Panc1 (cell line): ENCODE measurements around the gene ZHX3. TPM values are rescaled to one million over a fixed set of nuclear protein-coding genes. Genes with fewer than 3 reads are reported as not detected.

ENCODE experiments used
- ATAC-seq: fragments of 200-7000 bp; cut with Tn5 transposase; 2 replicates; pipeline ENCODE4 v1.9.1; 2020; ENCODE audit warnings: mild to moderate bottlenecking, moderate library complexity
- BruUV-seq: library from RNA; stranded (reverse); fragments of 400-500 nt; replicated peaks from 2 replicates; lab custom pipeline; 2021; lab: Mats Ljungman, UMichigan
- CTCF ChIA-PET: fragments of 300-600 bp; sonication (Branson Sonifier 250); formaldehyde crosslinking; loops from one replicate; lab custom pipeline; 2022; ENCODE audit warnings: antibody characterized with exemption; lab: Charles Lee
- POLR2A ChIA-PET: fragments of 300-600 bp; sonication (Branson Sonifier 250); formaldehyde crosslinking; loops from one replicate; lab custom pipeline; 2022; ENCODE audit warnings: antibody characterized with exemption; lab: Charles Lee
- DNase-seq: peaks from one replicate; pipeline ENCODE4 v3.0.0-alpha.2; 2010; ENCODE audit warnings: low read depth, low spot score
- H3K27ac ChIP-seq: 2 replicates; pipeline ENCODE4 v1.5.1; 2011; ENCODE audit warnings: mild to moderate bottlenecking, low read length, inconsistent platforms
- H3K27me3 ChIP-seq: fragments of 200-500 bp; sonication (Bioruptor generic); 2 replicates; pipeline ENCODE4 v1.6.0; 2014; ENCODE audit warnings: low read length, inconsistent platforms; ENCODE audit not compliant: control insufficient read depth, insufficient read depth
- H3K36me3 ChIP-seq: fragments of 200-500 bp; sonication (Bioruptor generic); 2 replicates; pipeline ENCODE4 v1.5.1; 2014; ENCODE audit warnings: inconsistent platforms, mild to moderate bottlenecking, low read length, moderate library complexity; ENCODE audit not compliant: control insufficient read depth, insufficient read depth
- H3K4me1 ChIP-seq: 2 replicates; pipeline ENCODE4 v1.5.1; 2011; ENCODE audit warnings: inconsistent platforms, mild to moderate bottlenecking, low read length, moderate library complexity; ENCODE audit not compliant: control insufficient read depth, insufficient read depth
- H3K4me3 ChIP-seq, 2 experiments: 2 replicates each; pipeline ENCODE4 v1.5.1; 2011 to 2012; ENCODE audit warnings: low read depth in 2 of 2, low read length in 2 of 2, mild to moderate bottlenecking in 2 of 2, inconsistent platforms in 1 of 2, moderate library complexity in 1 of 2
- H3K9me3 ChIP-seq: fragments of 200-500 bp; sonication (Bioruptor generic); 2 replicates; pipeline ENCODE4 v1.5.1; 2014; ENCODE audit warnings: low read depth, mild to moderate bottlenecking, inconsistent platforms, low read length, moderate library complexity; ENCODE audit not compliant: control insufficient read depth, insufficient read depth
- POLR2AphosphoS5 ChIP-seq: IDR thresholded peaks from 2 replicates; pipeline ENCODE4 v1.6.1; 2012; ENCODE audit warnings: mild to moderate bottlenecking, low read depth, low read length, moderate library complexity
- REST ChIP-seq, 2 experiments: IDR thresholded peaks; 2 replicates each; pipeline ENCODE4 v1.6.1; 2011 to 2012; ENCODE audit warnings: low read depth in 2 of 2, control low read depth in 1 of 2, low read length in 1 of 2, mild to moderate bottlenecking in 1 of 2, moderate library complexity in 1 of 2; ENCODE audit not compliant: insufficient read depth in 1 of 2
- SIN3A ChIP-seq: IDR thresholded peaks from 2 replicates; pipeline ENCODE4 v1.6.1; 2012; ENCODE audit warnings: low read depth, mild to moderate bottlenecking, low read length, moderate library complexity, borderline replicate concordance; ENCODE audit not compliant: insufficient read depth
- TCF7L2 ChIP-seq: IDR thresholded peaks from 2 replicates; pipeline ENCODE4 v1.6.1; 2011; ENCODE audit warnings: mild to moderate bottlenecking, low read depth, low read length, inconsistent platforms
- in situ Hi-C: cut with HindIII; loops from 2 replicates; pipeline ENCODE4 v1.10.0; 2016; ENCODE audit warnings: low sequenced_read_pairs, low pct_unique_long_range_greater_than_20kb
- intact Hi-C: fragments of 100-400 bp; cut with micrococcal nuclease; formaldehyde crosslinking; loops from one replicate; pipeline ENCODE4 v1.10.0; 2022; ENCODE audit not compliant: unreplicated experiment
- total RNA-seq: library from RNA; stranded (reverse); gene quantifications from one replicate; pipeline ENCODE4 v1.2.1, GENCODE V29; 2021; ENCODE audit not compliant: unreplicated experiment
- TF ChIP-seq, protein P1 (sequence below): fragments of 450-650 bp; IDR thresholded peaks from 2 replicates; pipeline ENCODE4 v1.5.1; 2017; ENCODE audit warnings: mild to moderate bottlenecking

Gene ZHX3
- total RNA-seq, 1 experiment from 2014 or later = 19.8 TPM

DNA sequence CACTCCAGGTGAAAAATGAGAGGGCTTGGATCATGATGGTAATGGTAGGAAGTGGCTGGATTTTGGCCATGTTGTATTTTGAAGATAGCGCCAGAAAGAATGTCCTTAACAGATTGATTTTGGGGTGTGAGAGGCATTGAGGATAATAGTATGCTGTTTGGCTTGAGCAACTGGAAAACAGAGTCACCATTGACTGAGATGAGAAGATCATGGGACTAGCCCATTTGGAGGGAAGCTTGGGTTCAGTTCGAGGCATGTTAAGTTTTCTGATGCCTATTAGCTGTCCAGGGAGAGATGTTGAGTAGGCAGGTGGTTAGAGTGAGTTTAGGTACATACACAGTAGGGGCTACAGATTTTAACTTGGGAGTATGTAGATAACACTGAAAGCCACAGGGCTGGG, 156.8 kb downstream of the ZHX3 start:
- DNase-seq (no peak), ATAC-seq (no peak)
- H3K36me3 ChIP-seq = no peaks in the 10 kb centered on the region
- H3K9me3 ChIP-seq = no peaks in the 10 kb centered on the region
- intact Hi-C loops = no loop called here
- TF ChIP-seq, protein P1, sequence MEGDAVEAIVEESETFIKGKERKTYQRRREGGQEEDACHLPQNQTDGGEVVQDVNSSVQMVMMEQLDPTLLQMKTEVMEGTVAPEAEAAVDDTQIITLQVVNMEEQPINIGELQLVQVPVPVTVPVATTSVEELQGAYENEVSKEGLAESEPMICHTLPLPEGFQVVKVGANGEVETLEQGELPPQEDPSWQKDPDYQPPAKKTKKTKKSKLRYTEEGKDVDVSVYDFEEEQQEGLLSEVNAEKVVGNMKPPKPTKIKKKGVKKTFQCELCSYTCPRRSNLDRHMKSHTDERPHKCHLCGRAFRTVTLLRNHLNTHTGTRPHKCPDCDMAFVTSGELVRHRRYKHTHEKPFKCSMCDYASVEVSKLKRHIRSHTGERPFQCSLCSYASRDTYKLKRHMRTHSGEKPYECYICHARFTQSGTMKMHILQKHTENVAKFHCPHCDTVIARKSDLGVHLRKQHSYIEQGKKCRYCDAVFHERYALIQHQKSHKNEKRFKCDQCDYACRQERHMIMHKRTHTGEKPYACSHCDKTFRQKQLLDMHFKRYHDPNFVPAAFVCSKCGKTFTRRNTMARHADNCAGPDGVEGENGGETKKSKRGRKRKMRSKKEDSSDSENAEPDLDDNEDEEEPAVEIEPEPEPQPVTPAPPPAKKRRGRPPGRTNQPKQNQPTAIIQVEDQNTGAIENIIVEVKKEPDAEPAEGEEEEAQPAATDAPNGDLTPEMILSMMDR = no peak
- no peak for TF ChIP-seq POLR2AphosphoS5
- TF ChIP-seq SIN3A = no peak
- no peak for TF ChIP-seq REST (IDR thresholded peaks at IDR 0.05; ENCODE audit: insufficient read depth in 1 of 2, low read depth in 2 of 2, low read length in 1 of 2)
- TF ChIP-seq TCF7L2 = no peak
- H3K4me1 ChIP-seq = no peaks in the 10 kb centered on the region
- ChIA-PET CTCF (no interaction called here), POLR2A (no interaction called here)
- in situ Hi-C loops = no loop called here
- H3K27ac ChIP-seq = no peak overlapping the region
- no TSS peak for BruUV-seq
- no peak overlapping the region for H3K4me3 ChIP-seq
- no peaks in the 10 kb centered on the region for H3K27me3 ChIP-seq

DNA sequence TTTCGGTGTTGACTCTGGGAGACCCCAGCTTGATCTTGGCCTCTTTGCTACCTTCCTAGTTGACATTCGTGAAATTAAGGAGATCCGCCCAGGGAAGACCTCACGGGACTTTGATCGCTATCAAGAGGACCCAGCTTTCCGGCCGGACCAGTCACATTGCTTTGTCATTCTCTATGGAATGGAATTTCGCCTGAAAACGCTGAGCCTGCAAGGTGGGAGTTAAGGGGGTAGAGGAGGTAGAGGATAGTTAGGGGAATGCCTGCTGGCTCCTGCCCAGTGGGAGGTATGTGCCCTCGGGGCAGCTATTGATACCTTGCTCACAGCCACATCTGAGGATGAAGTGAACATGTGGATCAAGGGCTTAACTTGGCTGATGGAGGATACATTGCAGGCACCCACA, 158.0 kb downstream of the ZHX3 start:
- CTCF ChIA-PET = no interaction called here
- no peaks in the 10 kb centered on the region for H3K36me3 ChIP-seq
- no peak for TF ChIP-seq TCF7L2
- no peak for TF ChIP-seq REST (IDR thresholded peaks at IDR 0.05; ENCODE audit: insufficient read depth in 1 of 2, low read depth in 2 of 2, low read length in 1 of 2)
- no peak for TF ChIP-seq POLR2AphosphoS5
- TF ChIP-seq SIN3A = no peak
- TF ChIP-seq, protein P1 = no peak
- ATAC-seq (no peak), DNase-seq (no peak)
- H3K27me3 ChIP-seq = no peaks in the 10 kb centered on the region
- no peak overlapping the region for H3K27ac ChIP-seq
- intact Hi-C loops = no loop called here
- POLR2A ChIA-PET = no interaction called here
- no peaks in the 10 kb centered on the region for H3K9me3 ChIP-seq
- no peaks in the 10 kb centered on the region for H3K4me1 ChIP-seq
- no peak overlapping the region for H3K4me3 ChIP-seq
- in situ Hi-C loops = no loop called here
- BruUV-seq = no TSS peak
